Vagina (tissue), 2 donors: Measurements from ENCODE around the gene JAK1. TPM values are rescaled to one million over a fixed set of nuclear protein-coding genes. Genes with fewer than 3 reads are reported as not detected.

Experiments used
- DNase-seq, 2 donors: peaks; one replicate each; pipeline ENCODE4 v3.0.0-alpha.2; 2017; ENCODE audit errors: extremely low spot score in 2 of 2
- H3K27ac ChIP-seq: fragments of 200-600 bp; sonication (generic); one replicate; pipeline ENCODE4 v1.5.1; 2019
- H3K27me3 ChIP-seq: fragments of 200-600 bp; sonication (generic); one replicate; pipeline ENCODE4 v1.5.1; 2019
- H3K36me3 ChIP-seq, 2 donors: fragments of 200-600 bp; sonication (generic); one replicate each; pipeline ENCODE4 v1.5.1; 2017 to 2019
- H3K4me1 ChIP-seq: fragments of 200-600 bp; sonication (generic); one replicate; pipeline ENCODE4 v1.5.1; 2019
- H3K4me3 ChIP-seq, 2 donors: fragments of 200-600 bp; sonication (generic); 1 replicate in 1 of 2; 2 replicates in 1 of 2; pipeline ENCODE4 v1.5.1; 2016 to 2019
- H3K9me3 ChIP-seq: fragments of 200-600 bp; sonication (generic); one replicate; pipeline ENCODE4 v1.5.1; 2019
- POLR2A ChIP-seq, 2 donors: fragments of 450-650 bp; IDR thresholded peaks; one replicate each; pipeline ENCODE4 v1.6.1; 2017; ENCODE audit warnings: antibody characterized with exemption in 2 of 2, mild to moderate bottlenecking in 2 of 2, moderate library complexity in 2 of 2
- POLR2AphosphoS5 ChIP-seq, 2 donors: sonication (generic); formaldehyde crosslinking; IDR thresholded peaks; one replicate each; pipeline ENCODE4 v1.9.0; 2017; ENCODE audit warnings: antibody characterized with exemption in 2 of 2, mild to moderate bottlenecking in 2 of 2, low read depth in 1 of 2; ENCODE audit not compliant: insufficient read depth in 1 of 2
- intact Hi-C: fragments of 100-400 bp; cut with DNase I; formaldehyde crosslinking; loops from one replicate; pipeline ENCODE4 v1.15.1; 2023
- total RNA-seq: library from RNA; depleted of rRNA; stranded (reverse); fragments of >200 nt; gene quantifications from one replicate; pipeline ENCODE4 v1.2.3, GENCODE V29; 2016
- TF ChIP-seq, protein P1 (sequence below), 3 experiments: fragments of 450-650 bp in 2 of 3; fragments of 200-600 bp in 1 of 3; sonication (generic) in 1 of 3; IDR thresholded peaks; one replicate each; pipeline ENCODE4 v1.5.1; 2017 to 2019; ENCODE audit warnings: antibody characterized with exemption in 3 of 3, mild to moderate bottlenecking in 2 of 3, moderate library complexity in 2 of 3

JAK1 gene
- total RNA-seq, 1 donor from 2014 or later: 93.3 TPM

DNA sequence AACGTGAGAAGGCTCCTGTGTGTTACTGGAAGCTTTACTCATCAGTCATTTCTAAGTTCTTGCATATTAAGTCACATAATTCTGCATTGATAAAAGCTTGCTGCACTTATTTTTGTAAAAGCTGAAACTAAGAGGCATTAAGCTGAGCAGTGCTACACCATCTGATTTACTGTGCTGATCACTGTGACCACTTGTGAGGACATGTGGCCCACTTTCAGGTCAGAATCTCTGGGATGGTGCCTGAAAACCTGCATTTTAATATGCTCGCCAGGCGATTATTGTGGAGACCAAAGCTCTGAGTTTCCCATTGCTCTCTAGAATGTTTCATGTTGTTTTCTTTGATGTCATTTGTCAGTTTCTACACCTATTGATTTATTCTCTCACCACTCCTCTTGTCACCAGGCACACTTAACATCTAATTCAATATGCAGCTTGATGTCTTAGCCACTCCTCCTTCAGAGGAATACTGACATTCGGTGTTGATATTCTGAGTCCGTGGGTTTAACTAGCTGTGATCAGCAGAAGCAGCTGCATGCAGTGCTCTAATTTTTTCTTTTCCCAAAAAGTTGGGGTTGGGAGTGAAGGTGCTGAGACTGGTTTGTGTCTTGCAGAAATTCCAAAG is 136.2 kb downstream of the JAK1 start:
- intact Hi-C loops: no loop called here
- no peaks in the 10 kb centered on the region for H3K4me1 ChIP-seq
- no peaks in the 10 kb centered on the region for H3K27me3 ChIP-seq
- H3K36me3 ChIP-seq: peaks cover 0 to 22% of the 10 kb centered on the region in 2 donors
- H3K9me3 ChIP-seq: no peaks in the 10 kb centered on the region
- DNase-seq: no peak
- no peak overlapping the region for H3K4me3 ChIP-seq
- TF ChIP-seq, protein P1, sequence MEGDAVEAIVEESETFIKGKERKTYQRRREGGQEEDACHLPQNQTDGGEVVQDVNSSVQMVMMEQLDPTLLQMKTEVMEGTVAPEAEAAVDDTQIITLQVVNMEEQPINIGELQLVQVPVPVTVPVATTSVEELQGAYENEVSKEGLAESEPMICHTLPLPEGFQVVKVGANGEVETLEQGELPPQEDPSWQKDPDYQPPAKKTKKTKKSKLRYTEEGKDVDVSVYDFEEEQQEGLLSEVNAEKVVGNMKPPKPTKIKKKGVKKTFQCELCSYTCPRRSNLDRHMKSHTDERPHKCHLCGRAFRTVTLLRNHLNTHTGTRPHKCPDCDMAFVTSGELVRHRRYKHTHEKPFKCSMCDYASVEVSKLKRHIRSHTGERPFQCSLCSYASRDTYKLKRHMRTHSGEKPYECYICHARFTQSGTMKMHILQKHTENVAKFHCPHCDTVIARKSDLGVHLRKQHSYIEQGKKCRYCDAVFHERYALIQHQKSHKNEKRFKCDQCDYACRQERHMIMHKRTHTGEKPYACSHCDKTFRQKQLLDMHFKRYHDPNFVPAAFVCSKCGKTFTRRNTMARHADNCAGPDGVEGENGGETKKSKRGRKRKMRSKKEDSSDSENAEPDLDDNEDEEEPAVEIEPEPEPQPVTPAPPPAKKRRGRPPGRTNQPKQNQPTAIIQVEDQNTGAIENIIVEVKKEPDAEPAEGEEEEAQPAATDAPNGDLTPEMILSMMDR (IDR thresholded peaks at IDR 0.05): no peak
- TF ChIP-seq POLR2A (IDR thresholded peaks at IDR 0.05): no peak
- TF ChIP-seq POLR2AphosphoS5 (IDR thresholded peaks at IDR 0.05; ENCODE audit: insufficient read depth in 1 of 2, low read depth in 1 of 2): no peak
- no peak overlapping the region for H3K27ac ChIP-seq

DNA sequence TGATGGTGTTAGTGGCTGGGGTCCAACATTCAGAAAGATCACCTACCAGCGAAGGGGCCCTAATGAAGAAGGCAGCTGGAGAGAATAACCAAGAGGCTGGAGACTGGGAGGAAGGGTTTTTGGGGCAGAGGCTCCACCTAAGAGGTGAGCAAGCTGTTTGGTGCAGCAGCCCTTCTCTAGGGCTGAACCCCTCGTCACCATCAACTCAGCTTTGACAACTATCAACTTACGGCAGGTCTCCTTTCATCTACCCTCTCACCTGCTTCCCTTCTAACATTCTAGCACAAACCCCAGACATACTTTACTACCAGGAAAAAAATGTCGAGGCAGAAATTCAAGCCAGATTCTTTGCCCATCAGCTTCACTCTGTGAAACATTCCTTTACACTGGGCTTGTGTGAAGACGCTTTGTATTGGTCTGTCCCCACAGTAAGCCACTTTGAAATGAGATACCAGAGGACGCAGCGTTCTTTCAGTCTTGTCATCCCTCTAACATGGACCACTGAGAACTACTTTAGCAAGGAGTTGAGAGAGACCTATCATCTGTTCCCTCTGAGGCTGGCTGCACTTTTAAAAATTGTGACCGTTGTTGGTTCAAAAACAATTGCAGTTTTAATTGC is 136.8 kb downstream of the JAK1 start:
- H3K9me3 ChIP-seq: no peaks in the 10 kb centered on the region
- H3K36me3 ChIP-seq: peaks cover 0 to 19% of the 10 kb centered on the region in 2 donors
- no peak for TF ChIP-seq POLR2A (IDR thresholded peaks at IDR 0.05)
- no peak for TF ChIP-seq POLR2AphosphoS5 (IDR thresholded peaks at IDR 0.05; ENCODE audit: insufficient read depth in 1 of 2, low read depth in 1 of 2)
- TF ChIP-seq, protein P1 (IDR thresholded peaks at IDR 0.05): no peak
- intact Hi-C loops: loop anchor here (10.0 kb wide), 1 partner anchor 145 kb away; no protein-coding TSS in a partner anchor
- H3K27me3 ChIP-seq: no peaks in the 10 kb centered on the region
- H3K4me3 ChIP-seq: no peak overlapping the region
- H3K27ac ChIP-seq: no peak overlapping the region
- no peak for DNase-seq
- no peaks in the 10 kb centered on the region for H3K4me1 ChIP-seq

- Histone ChIP-seq H3K4me3 (no peak overlapping the region), H3K9me3 (no peaks in the 10 kb centered on the region), H3K27me3 (no peaks in the 10 kb centered on the region), H3K36me3 (peaks cover 0 to 13% of the 10 kb centered on the region in 2 donors), H3K4me1 (no peaks in the 10 kb centered on the region), H3K27ac (no peak overlapping the region)
- intact Hi-C loops: loop anchor here (10.0 kb wide), 1 partner anchor 144 kb away; no protein-coding TSS in a partner anchor
- no peak for DNase-seq
- TF ChIP-seq, protein P1 (IDR thresholded peaks at IDR 0.05): no peak
- TF ChIP-seq POLR2AphosphoS5 (IDR thresholded peaks at IDR 0.05; ENCODE audit: insufficient read depth in 1 of 2, low read depth in 1 of 2) (no peak), POLR2A (IDR thresholded peaks at IDR 0.05) (no peak)
Observed at GRCh38 chr1:64828829-64829228, 137.5 kb downstream of the JAK1 start.

DNA sequence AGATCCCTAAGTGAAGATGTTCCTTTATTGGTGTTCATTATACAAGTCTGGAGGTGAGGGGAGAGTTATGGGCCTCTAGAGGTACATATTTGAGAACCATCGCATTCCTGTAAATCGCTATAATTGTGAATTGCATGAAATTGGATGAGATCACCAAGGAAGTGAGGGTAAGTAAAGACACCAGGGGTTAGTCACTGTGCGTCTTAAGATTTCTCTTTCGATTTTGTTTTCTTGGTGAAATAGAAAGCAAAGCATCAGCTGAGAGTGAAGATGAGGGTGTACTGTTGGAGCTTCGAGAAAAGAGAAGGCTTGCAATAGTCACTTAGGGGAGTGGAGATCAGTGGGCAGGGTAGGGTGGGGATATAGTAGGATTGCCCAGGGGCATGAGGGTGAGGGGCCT is 139.4 kb downstream of the JAK1 start:
- Histone ChIP-seq H3K27me3 (no peaks in the 10 kb centered on the region), H3K9me3 (no peaks in the 10 kb centered on the region), H3K27ac (no peak overlapping the region), H3K4me3 (no peak overlapping the region), H3K36me3 (no peaks in the 10 kb centered on the region), H3K4me1 (no peaks in the 10 kb centered on the region)
- no peak for DNase-seq
- TF ChIP-seq POLR2AphosphoS5 (IDR thresholded peaks at IDR 0.05; ENCODE audit: insufficient read depth in 1 of 2, low read depth in 1 of 2): no peak
- TF ChIP-seq, protein P1 (IDR thresholded peaks at IDR 0.05): no peak
- intact Hi-C loops: loop anchor here (10.0 kb wide), 1 partner anchor 142 kb away; no protein-coding TSS in a partner anchor
